HG02588 (cell line): ENCODE data around the gene YAF2.

ENCODE experiments used
- ATAC-seq: cut with Tn5 transposase; IDR thresholded peaks from one replicate; pipeline ENCODE4 v1.9.1; 2021; ENCODE audit warnings: mild to moderate bottlenecking, moderate library complexity; ENCODE audit not compliant: unreplicated experiment

The YAF2 gene

GRCh38 chr12:42145552-42146215, 92.4 kb downstream of the YAF2 start:
- ATAC-seq = no peak

DNA sequence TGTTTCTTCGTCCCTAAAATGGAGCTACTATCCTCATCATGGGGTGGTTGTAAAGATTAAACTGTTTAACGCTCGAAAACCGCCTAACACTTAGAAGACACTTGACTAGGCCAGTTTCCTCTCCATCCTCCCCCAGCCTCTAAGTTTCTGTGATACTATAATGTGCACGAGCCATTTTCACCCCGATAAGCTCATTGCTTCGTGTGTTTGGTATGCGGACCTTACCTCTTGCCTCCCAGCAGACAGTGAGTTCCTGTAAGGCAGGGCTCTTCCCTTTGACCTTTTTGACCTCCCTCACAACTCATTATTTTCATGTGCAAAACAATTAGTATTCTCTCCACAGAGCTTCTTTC, 92.9 kb downstream of the YAF2 start:
- no peak for ATAC-seq

GRCh38 chr12:42144408-42145196, 93.4 kb downstream of the YAF2 start, which contains the start of gene GXYLT1:
Gene GXYLT1, minus strand, starts transcription at chr12:42144874. Its CDS starts 228 bp downstream, at chr12:42144646.
- ATAC-seq = peak; percentile 93

- no peak for ATAC-seq
Measured at GRCh38 chr12:42144158-42144407, 94.0 kb downstream of the YAF2 start.

GRCh38 chr12:42143452-42144157, 94.4 kb downstream of the YAF2 start:
- ATAC-seq = no peak

GRCh38 chr12:42141981-42142606, 96.0 kb downstream of the YAF2 start:
- ATAC-seq = no peak

- no peak for ATAC-seq
Measured at GRCh38 chr12:42140901-42141300, 97.1 kb downstream of the YAF2 start.

DNA sequence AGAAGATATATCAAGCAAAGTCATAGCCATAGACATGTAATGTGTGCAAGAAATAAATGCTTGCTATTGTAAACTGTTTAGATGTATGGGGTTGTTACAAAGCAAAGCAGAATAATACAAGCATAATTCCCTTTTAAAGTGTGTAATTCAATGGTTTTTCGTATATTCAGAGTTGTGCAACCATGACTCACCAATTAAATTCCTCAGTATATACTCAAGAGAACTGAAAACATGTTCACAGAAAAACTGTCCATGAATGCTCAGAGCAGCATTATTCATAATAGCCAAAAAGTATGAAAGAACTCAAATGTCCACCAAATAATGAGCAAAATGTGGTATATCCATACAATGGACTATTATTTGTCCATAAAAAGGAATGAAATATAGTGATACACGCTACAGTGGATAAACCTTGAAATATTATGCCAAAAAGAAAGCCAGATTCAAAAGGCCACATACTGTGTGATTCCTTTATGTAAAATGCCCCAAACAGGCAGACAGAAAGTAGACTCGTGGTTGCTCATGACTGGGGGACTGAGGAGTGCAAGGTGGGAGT, 102.7 kb downstream of the YAF2 start:
- no peak for ATAC-seq

- ATAC-seq = no peak
Measured at GRCh38 chr12:42130672-42131402, 107.2 kb downstream of the YAF2 start.

DNA sequence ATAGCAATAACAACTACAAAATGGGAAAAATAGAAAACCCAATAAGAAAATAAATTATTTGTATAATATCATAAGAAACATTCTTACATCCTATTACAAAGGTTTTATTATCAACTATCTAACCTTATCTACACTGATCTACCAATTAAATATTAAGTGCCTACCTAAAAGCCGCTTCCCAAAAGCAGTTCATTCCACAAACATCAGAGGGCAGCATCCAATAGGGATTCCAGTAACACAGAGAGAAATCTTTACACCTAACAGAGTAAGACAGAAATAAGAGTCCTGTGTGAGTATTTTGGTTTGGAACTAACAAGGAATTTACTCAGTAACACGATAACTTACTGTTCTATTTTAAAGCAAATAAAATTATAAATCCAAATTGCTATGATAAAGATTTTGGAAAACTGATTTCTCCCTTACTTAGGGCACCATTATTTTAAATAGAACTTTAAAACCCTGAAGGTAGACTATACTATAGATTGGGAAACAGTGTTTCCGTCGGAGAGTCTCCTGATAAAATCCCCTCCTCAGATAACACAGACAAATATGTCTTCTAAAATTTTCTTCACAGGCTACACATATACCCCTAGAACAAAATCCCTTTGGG, 108.3 kb downstream of the YAF2 start:
- ATAC-seq = no peak

- ATAC-seq = no peak
Measured at GRCh38 chr12:42128888-42129287, 109.2 kb downstream of the YAF2 start.

DNA sequence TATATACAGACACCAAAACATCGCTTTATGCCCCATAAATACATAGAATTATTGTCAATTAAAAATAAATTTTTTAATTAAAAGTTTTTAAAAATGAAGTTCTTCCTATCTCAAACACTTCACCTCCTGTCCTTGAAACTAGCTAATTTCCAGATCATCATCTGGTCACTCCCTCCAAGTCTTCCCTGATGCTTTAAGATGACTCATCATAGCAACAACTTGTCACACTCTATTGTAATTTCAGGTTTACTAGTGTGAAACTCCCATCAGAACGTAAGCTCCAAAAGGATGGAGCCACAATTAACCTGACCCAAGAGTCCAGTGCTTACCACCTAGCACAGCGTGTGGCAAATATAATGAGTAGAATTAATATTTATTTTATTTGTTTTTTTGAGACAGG, 109.7 kb downstream of the YAF2 start:
- no peak for ATAC-seq

- no peak for ATAC-seq
Measured at GRCh38 chr12:42126963-42127362, 111.1 kb downstream of the YAF2 start.

DNA sequence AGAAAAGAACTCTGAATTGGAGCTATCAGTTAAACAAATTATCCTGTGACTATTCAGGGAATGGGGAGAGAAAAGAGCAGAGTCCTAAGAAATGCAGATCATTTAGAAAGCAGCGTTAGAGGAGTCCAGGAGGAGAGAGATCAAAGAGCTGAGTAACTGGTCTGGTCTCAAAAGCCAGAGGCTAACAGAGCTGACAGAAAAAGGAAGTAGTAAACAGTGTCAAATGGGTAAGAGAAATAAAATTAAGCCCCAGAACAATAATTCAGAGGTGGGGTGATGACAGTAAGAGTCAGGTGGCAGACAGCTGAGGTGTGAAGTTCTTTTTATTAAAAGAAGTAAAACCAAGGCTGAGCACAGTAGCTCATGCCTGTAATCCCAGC, 112.7 kb downstream of the YAF2 start:
- no peak for ATAC-seq

GRCh38 chr12:42124764-42125387, 113.2 kb downstream of the YAF2 start:
- no peak for ATAC-seq

GRCh38 chr12:42119085-42119633, 118.9 kb downstream of the YAF2 start:
- ATAC-seq = no peak

DNA sequence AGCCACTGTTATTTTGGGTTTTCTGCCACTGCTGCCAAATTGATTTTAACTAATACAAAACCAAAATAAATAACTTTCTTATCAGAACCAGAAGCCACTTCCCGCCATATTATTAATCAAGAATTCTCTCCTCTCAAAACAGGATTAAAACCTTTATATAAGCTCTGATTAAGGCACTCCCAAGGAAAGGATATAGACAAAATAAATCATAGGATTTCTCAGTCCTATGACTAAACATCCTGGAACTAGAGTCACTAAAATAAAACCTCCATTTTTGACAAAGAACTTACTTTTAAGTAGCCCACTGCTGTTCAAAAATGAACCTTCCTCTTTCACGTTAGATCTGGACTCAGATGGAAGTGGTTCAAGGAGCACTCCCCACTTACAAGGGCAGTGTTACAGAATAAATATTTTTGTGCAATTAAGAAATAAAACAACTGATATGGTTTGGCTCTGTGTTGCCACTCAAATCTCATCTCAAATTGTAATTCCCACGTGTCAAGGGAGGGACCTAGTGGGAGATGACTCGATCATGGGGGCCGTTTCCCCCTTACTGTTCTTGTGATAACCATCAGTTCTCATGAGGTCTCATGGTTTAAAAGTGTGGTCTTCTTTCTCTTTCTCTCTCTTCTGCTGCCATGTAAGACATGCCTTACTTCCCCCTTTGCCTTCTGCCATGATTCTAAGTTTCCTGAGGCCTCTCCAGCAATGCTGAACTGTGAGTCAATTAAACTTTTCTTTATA, 119.7 kb downstream of the YAF2 start:
- no peak for ATAC-seq

GRCh38 chr12:42109031-42109430, 129.0 kb downstream of the YAF2 start:
- ATAC-seq = no peak
